OCI-LY7 (cell line): Measurements from ENCODE around the gene CNGA4. TPM values are rescaled to one million over a fixed set of nuclear protein-coding genes. Genes with fewer than 3 reads are reported as not detected.

ENCODE experiments used
- BruUV-seq: library from RNA; stranded (reverse); fragments of 400-500 nt; replicated peaks from 2 replicates; lab custom pipeline; 2021; lab: Mats Ljungman, UMichigan
- CTCF ChIA-PET: fragments of 300-600 bp; sonication (Branson Sonifier 250); formaldehyde crosslinking; loops from one replicate; lab custom pipeline; 2022; ENCODE audit warnings: antibody characterized with exemption; ENCODE audit not compliant: unreplicated experiment; lab: Charles Lee
- POLR2A ChIA-PET: fragments of 300-600 bp; sonication (Branson Sonifier 250); formaldehyde crosslinking; loops from one replicate; lab custom pipeline; 2022; ENCODE audit warnings: antibody characterized with exemption; lab: Charles Lee
- DNase-seq: peaks from one replicate; pipeline ENCODE4 v3.0.0-alpha.2; 2015; ENCODE audit warnings: low spot score
- H2AFZ ChIP-seq: fragments of 200-600 bp; sonication (generic), shearing (Covaris generic); 2 replicates; pipeline ENCODE4 v1.6.1; 2014; ENCODE audit warnings: mild to moderate bottlenecking, antibody characterized with exemption, low read length, moderate library complexity
- H3K27ac ChIP-seq: fragments of 200-600 bp; sonication (generic); 2 replicates; pipeline ENCODE4 v1.5.1; 2014; ENCODE audit warnings: mixed run types, low read depth, mild to moderate bottlenecking, moderate library complexity, low read length, inconsistent platforms; ENCODE audit not compliant: poor library complexity, severe bottlenecking
- H3K36me3 ChIP-seq: fragments of 200-600 bp; sonication (generic); 2 replicates; pipeline ENCODE4 v1.6.1; 2014; ENCODE audit warnings: mild to moderate bottlenecking, antibody characterized with exemption, low read length, moderate library complexity, mixed read lengths; ENCODE audit not compliant: insufficient read depth
- H3K4me1 ChIP-seq: fragments of 200-600 bp; sonication (generic); 2 replicates; pipeline ENCODE4 v1.5.1; 2014; ENCODE audit warnings: mild to moderate bottlenecking, low read length; ENCODE audit not compliant: insufficient read depth, poor library complexity, severe bottlenecking
- H3K4me2 ChIP-seq: fragments of 200-600 bp; sonication (generic); 2 replicates; pipeline ENCODE4 v1.6.1; 2014; ENCODE audit warnings: mild to moderate bottlenecking, low read length
- H3K4me3 ChIP-seq: fragments of 200-600 bp; sonication (generic); 2 replicates; pipeline ENCODE4 v1.5.1; 2014; ENCODE audit warnings: mild to moderate bottlenecking, low read depth, low read length; ENCODE audit not compliant: poor library complexity, severe bottlenecking
- H3K79me2 ChIP-seq: fragments of 200-600 bp; sonication (generic); 2 replicates; pipeline ENCODE4 v1.6.1; 2016; ENCODE audit warnings: low read depth, mild to moderate bottlenecking, low read length, moderate library complexity, mixed read lengths; ENCODE audit not compliant: insufficient read depth
- H3K9me2 ChIP-seq: fragments of 200-600 bp; sonication (generic); 2 replicates; pipeline ENCODE4 v1.6.1; 2016; ENCODE audit warnings: mild to moderate bottlenecking, low read length, mixed read lengths; ENCODE audit not compliant: insufficient read depth
- H3K9me3 ChIP-seq: fragments of 200-600 bp; sonication (generic); 2 replicates; pipeline ENCODE4 v1.6.1; 2014; ENCODE audit warnings: mild to moderate bottlenecking, mixed run types, low read length, mixed read lengths
- H4K20me1 ChIP-seq: fragments of 200-600 bp; sonication (generic); 2 replicates; pipeline ENCODE4 v1.6.1; 2014; ENCODE audit warnings: mild to moderate bottlenecking, antibody characterized with exemption, low read length, moderate library complexity, mixed read lengths; ENCODE audit not compliant: insufficient read depth
- CTCF ChIP-seq: fragments of 200-600 bp; sonication (generic); conservative IDR thresholded peaks from 2 replicates; pipeline ENCODE4 v1.5.1; 2014; ENCODE audit warnings: mild to moderate bottlenecking, antibody characterized with exemption, low read length, moderate library complexity, mixed read lengths
- EZH2phosphoT487 ChIP-seq: fragments of 200-600 bp; sonication (generic); IDR thresholded peaks from 2 replicates; pipeline ENCODE4 v1.6.1; 2018; ENCODE audit warnings: low read depth, borderline replicate concordance, mild to moderate bottlenecking, mixed run types, antibody characterized with exemption, low read length, moderate library complexity, mixed read lengths
- intact Hi-C: fragments of 100-400 bp; cut with micrococcal nuclease; formaldehyde crosslinking; loops from one replicate; pipeline ENCODE4 v1.10.0; 2022; ENCODE audit not compliant: unreplicated experiment
- total RNA-seq, 2 experiments: library from RNA; depleted of rRNA in 1 of 2; stranded (reverse); fragments of >200 nt in 1 of 2; shearing (Covaris generic) in 1 of 2; gene quantifications; 2 replicates each; pipeline ENCODE4 v1.2.3, GENCODE V29; 2014 to 2022

CNGA4 gene
- total RNA-seq, 2 experiments from 2014 or later = 0.28 to 0.97 TPM

GRCh38 chr11:6202041-6202440, 36.8 kb upstream of the CNGA4 start:
- Histone ChIP-seq H3K4me2 (no peak overlapping the region), H3K4me3 (no peak overlapping the region), H3K4me1 (no peaks in the 10 kb centered on the region), H3K27ac (no peak overlapping the region), H3K9me3 (no peaks in the 10 kb centered on the region), H3K79me2 (no peaks in the 10 kb centered on the region), H3K9me2 (no peaks in the 10 kb centered on the region), H4K20me1 (no peaks in the 10 kb centered on the region), H2AFZ (no peak overlapping the region), H3K36me3 (no peaks in the 10 kb centered on the region)
- no TSS peak for BruUV-seq
- DNase-seq = no peak
- TF ChIP-seq CTCF = no peak
- no peak for TF ChIP-seq EZH2phosphoT487
- ChIA-PET CTCF (no interaction called here), POLR2A (no interaction called here)
- intact Hi-C loops = no loop called here

- Histone ChIP-seq H3K27ac (no peak overlapping the region), H3K4me3 (no peak overlapping the region), H3K4me1 (no peaks in the 10 kb centered on the region), H3K4me2 (no peak overlapping the region), H3K9me2 (no peaks in the 10 kb centered on the region), H3K9me3 (no peaks in the 10 kb centered on the region), H3K36me3 (no peaks in the 10 kb centered on the region), H2AFZ (no peak overlapping the region), H4K20me1 (no peaks in the 10 kb centered on the region), H3K79me2 (no peaks in the 10 kb centered on the region)
- POLR2A ChIA-PET = interaction anchor here (0.6 to 1.1 kb wide), 2 partner anchors 12 to 65 kb away, joined by 3 read pairs; no protein-coding TSS in a partner anchor
- intact Hi-C loops = no loop called here
- CTCF ChIA-PET = no interaction called here
- no peak for DNase-seq
- no TSS peak for BruUV-seq
- TF ChIP-seq CTCF = no peak
- TF ChIP-seq EZH2phosphoT487 = no peak
These were observed 35.6 kb upstream of the CNGA4 start for GRCh38 chr11:6203327-6203726.

GRCh38 chr11:6204706-6205105, 34.2 kb upstream of the CNGA4 start:
- no peaks in the 10 kb centered on the region for H3K9me3 ChIP-seq
- H3K9me2 ChIP-seq = no peaks in the 10 kb centered on the region
- no TSS peak for BruUV-seq
- H2AFZ ChIP-seq = no peak overlapping the region
- no peaks in the 10 kb centered on the region for H3K4me1 ChIP-seq
- no peak overlapping the region for H3K4me2 ChIP-seq
- no peaks in the 10 kb centered on the region for H3K79me2 ChIP-seq
- no peak overlapping the region for H3K4me3 ChIP-seq
- no peaks in the 10 kb centered on the region for H4K20me1 ChIP-seq
- no peak for DNase-seq
- H3K27ac ChIP-seq = no peak overlapping the region
- ChIA-PET CTCF (no interaction called here), POLR2A (interaction anchor here (0.6 to 1.1 kb wide), 2 partner anchors 23 to 46 kb away, joined by 3 to 7 read pairs; no protein-coding TSS in a partner anchor)
- intact Hi-C loops = no loop called here
- TF ChIP-seq CTCF = no peak
- TF ChIP-seq EZH2phosphoT487 = no peak
- peaks cover 3% of the 10 kb centered on the region; the same call in 1 of the 2 replicates for H3K36me3 ChIP-seq
